GM18507 (cell line): Measurements from ENCODE around the gene RTN1.

Experiments
- DNase-seq: peaks from one replicate; pipeline ENCODE4 v3.0.0; 2011; ENCODE audit warnings: low read depth; ENCODE audit not compliant: insufficient read length; ENCODE audit errors: extremely low spot score
- FAIRE-seq: peaks from 2 replicates; lab custom pipeline; 2011; peaks lifted over from hg19 to GRCh38; lab: Jason Lieb, UNC

The RTN1 gene

DNA sequence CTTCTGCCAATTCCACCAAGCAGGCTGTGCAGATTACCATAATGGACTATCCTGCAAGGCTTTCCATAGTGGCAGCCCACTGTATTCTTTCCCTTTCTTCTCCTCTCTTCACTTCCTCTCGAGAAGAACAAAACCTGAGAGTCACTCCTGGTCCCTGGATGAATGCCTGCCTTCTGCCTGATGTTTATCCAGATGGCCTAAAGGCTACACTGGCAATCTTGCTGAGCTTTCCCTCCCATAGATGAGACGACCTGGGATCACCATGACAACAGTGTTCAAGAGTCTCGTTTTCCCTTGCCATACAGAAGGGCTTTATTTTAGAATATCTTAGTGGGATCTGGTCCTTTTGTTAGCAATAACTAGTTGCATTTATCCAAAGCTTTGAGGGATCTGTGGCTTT lies 142.3 kb downstream of the RTN1 start:
- FAIRE-seq (no peak), DNase-seq (no peak)

GRCh38 chr14:59727073-59727661 lies 143.4 kb downstream of the RTN1 start:
- no peak for DNase-seq
- no peak for FAIRE-seq

- DNase-seq, result no peak
- FAIRE-seq, result no peak
Observed at GRCh38 chr14:59711080-59711479, 159.5 kb downstream of the RTN1 start.

DNA sequence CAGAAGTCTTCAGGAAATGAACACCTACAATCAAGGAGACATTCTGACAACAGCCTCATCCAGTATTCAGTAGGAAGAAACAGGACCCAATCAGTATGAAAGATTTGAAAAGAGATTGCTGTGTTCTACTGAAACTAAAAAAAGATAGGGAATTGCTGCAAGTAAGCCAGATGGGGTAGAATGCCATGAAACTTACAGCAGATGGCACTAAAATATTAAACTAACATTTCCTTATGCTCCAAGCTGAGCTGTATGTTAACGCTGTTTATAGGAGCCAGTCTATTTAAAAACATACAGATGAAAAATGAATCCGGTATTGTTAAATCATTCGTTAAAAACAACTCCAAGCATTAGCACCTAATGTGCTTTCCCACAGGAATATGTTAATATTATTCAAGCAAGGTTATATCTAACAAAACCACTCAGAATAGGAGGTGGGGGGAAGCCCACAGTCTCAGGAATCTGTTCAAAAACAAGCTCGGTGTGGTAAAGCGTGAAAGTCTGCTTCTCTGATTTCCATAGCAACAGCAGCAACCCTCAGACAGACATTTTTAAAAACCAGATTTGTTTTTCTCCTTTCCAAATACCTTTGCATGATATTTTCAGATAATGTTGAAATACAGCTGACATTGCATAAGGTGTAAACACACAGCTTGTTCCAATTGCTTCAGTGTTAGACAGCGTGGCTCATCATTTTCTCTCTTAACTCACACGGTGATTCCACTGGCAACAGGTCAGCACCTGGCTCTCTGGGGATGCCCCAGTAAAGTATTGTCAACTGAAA lies 162.6 kb downstream of the RTN1 start:
- DNase-seq (no peak), FAIRE-seq (no peak)

DNA sequence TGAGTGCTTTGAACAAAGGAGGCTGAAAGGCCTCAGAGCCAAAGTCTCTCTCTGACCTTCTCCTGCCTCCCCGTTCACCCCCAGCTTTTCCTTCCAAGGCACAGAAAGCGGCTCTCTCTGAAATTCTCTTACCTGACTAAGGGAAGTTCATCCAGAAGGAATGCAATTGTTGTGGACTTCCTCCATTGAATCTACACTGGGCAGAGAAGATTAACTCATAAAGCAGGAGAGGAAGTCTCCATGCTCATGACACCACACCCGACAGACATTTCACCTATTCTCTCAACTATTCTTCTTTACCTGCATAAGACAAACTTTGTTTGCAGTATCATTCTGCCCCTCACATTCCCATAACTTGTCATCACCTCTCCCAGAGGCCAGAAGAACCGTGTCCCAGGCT lies 164.7 kb downstream of the RTN1 start:
- FAIRE-seq (no peak), DNase-seq (no peak)

- no peak for FAIRE-seq
Observed at GRCh38 chr14:59705245-59705644, 165.3 kb downstream of the RTN1 start.

GRCh38 chr14:59704054-59704645 lies 166.4 kb downstream of the RTN1 start:
- FAIRE-seq, result no peak
- no peak for DNase-seq

More at GRCh38 chr14:59705245-59705644, 165.3 kb downstream of the RTN1 start:
- no peak for DNase-seq

GRCh38 chr14:59699442-59699841 lies 171.1 kb downstream of the RTN1 start:
- FAIRE-seq (no peak), DNase-seq (no peak)

- FAIRE-seq, result no peak
- DNase-seq, result no peak
Observed at GRCh38 chr14:59698793-59699192, 171.8 kb downstream of the RTN1 start.

GRCh38 chr14:59695198-59695597 lies 175.4 kb downstream of the RTN1 start:
- no peak for DNase-seq
- FAIRE-seq, result no peak

GRCh38 chr14:59691266-59691665 lies 179.3 kb downstream of the RTN1 start:
- DNase-seq, result no peak
- FAIRE-seq, result no peak

DNA sequence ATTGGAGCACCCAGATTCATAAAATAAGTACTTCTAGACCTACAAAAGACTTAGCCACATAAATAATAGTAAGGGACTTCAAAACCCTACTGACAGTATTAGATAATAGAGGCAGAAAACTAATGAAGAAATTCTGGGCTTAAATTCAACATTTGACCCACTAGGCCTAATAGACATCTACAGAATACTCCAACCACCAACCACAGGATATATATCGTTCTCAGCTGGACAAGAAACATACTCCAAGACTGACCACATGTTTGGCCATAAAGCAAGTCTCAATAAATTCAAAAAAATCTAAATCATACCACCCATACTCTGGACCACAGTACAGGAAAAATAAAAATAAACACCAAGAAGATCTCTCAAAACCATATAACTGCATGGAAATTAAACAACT lies 180.2 kb downstream of the RTN1 start:
- no peak for FAIRE-seq
- DNase-seq, result no peak

GRCh38 chr14:59688224-59689170 lies 182.1 kb downstream of the RTN1 start:
- peak; percentile 78 for FAIRE-seq
- peak; percentile 4 for DNase-seq

- no peak for FAIRE-seq
Observed at GRCh38 chr14:59687663-59688062, 182.9 kb downstream of the RTN1 start.

GRCh38 chr14:59679872-59680271 lies 190.7 kb downstream of the RTN1 start:
- no peak for DNase-seq
- FAIRE-seq, result no peak

More at GRCh38 chr14:59687663-59688062, 182.9 kb downstream of the RTN1 start:
- DNase-seq, result no peak

GRCh38 chr14:59678352-59678751 lies 192.2 kb downstream of the RTN1 start:
- no peak for DNase-seq
- no peak for FAIRE-seq

- DNase-seq (no peak), FAIRE-seq (no peak)
Observed at GRCh38 chr14:59677771-59678231, 192.8 kb downstream of the RTN1 start.

DNA sequence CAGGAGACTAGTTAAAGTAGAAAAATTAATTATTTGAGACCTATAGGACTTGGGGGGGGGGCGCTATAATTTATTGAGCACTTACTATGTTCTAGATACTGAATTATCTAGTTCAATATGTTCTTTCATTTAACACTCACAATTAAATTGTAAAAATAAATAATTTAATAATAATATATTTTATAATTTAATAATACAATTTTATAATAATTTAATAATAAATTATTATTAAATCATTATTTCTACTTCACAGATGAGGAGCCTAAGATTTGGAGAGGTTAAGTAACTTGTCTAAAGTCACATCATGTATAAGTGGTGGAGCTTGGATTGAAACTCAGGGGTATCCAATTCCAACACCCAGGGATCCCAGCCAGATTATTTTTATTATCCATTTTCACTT lies 195.2 kb downstream of the RTN1 start:
- no peak for DNase-seq
- no peak for FAIRE-seq

- FAIRE-seq (no peak), DNase-seq (no peak)
Observed at GRCh38 chr14:59664741-59665140, 205.8 kb downstream of the RTN1 start.

GRCh38 chr14:59657769-59658168 lies 212.8 kb downstream of the RTN1 start:
- DNase-seq, result no peak
- FAIRE-seq, result no peak
